SHP77 (cell line): ENCODE data around the gene MSRB1.
"Not testable (repeated sequence)": the region's sequence is repeated elsewhere in the genome, so short reads cannot be mapped to it uniquely, and the experiment has no call there.

Source experiments
- DNase-seq, 2 experiments: peaks; one replicate each; lab custom pipeline; 2025; lab: John Stamatoyannopoulos, UW

The MSRB1 gene

DNA sequence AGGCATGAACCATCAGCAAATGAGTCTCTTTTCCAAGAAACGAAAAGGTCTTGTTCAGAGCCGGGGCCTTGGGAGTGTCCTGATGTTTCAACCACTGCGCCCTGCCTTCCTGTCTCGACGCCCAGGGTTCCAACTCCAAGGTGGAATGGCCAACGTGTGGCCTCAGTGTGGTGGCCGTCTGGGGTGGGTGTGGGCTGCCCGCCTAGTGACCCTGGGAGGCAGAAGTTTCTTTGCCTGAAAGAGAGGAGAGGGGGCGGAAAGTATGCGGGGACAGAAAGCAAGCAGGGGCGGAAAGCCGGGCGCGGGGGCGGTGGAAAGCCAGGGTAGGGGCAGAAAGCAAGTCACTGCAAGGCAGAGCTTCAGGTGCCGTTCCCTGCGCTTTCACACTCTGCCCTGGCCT, 4.1 kb downstream of the MSRB1 start:
- no peak for DNase-seq

DNA sequence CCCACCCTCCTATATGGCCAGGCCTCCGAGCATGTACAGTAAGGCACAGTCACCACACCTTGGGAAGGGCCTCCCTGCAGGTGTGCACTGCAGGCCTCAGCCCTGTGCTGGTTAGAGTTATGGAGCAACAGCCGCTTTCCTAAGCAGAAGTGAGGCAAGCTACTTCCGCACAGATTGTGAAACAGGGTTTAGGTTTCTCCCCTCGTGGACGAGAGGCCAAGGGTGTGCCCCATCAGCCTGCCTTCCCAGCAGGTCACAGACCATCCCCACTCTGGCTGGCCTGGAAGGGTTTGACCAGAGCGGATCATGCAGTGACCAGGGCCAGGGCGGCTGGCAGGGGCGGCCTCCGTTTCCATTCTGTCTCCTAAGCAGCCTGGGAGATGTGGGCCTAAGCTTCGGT, 4.7 kb downstream of the MSRB1 start:
- DNase-seq, result no peak

DNA sequence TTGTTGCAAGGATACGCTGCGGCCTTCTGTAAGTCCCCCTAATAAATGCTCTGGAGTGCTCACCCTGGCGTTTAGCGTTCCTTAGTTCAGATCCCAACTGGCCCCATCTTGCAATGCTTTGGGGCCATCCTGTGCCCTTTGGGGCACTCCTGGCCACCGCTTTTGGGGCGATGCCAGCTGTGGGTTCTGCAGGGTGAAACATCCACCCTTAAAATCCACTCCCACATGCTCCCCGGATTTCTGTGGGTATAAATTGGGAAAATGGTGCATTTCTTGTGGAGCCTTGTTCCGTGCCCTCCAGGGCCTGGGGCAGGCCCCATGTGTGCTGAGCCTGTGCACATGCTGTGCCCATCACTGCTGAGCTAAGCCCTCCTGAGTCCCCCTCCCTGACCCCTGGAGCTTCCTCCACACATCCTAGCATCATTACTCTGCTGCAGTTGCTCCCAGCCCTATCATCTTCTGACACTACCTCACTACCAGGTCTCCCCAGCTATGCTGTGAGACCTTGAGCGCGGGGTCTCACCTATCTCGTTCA, 6.0 kb downstream of the MSRB1 start:
- DNase-seq, result no peak

DNA sequence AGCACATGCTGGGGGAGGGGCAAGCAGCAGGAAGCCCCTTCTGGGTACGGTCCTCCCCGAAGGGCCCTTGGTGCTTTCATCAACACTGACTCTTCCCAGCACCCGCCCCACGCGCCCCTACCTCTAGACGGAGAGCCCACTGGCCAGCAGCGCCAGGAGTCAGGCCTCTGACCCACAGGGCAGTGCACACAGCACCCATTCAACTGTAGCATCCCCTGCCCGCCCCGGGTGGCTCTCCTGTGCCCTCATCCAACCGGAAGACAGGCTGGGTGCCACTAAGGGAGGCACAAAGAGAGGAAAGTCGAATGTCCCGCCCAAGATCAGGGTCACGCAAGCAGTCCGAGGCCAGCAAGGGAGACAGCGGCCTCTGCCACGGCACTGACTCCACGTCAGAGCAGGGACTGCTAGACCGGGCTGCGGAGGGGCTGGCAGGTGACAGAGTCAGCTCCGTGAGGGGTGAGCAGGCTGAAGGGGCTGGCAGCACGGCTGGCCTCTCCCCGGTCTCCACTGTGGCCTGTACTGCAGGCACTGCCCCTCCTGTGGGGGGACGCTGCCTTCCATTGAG, 9.8 kb downstream of the MSRB1 start:
- DNase-seq, result no peak

DNA sequence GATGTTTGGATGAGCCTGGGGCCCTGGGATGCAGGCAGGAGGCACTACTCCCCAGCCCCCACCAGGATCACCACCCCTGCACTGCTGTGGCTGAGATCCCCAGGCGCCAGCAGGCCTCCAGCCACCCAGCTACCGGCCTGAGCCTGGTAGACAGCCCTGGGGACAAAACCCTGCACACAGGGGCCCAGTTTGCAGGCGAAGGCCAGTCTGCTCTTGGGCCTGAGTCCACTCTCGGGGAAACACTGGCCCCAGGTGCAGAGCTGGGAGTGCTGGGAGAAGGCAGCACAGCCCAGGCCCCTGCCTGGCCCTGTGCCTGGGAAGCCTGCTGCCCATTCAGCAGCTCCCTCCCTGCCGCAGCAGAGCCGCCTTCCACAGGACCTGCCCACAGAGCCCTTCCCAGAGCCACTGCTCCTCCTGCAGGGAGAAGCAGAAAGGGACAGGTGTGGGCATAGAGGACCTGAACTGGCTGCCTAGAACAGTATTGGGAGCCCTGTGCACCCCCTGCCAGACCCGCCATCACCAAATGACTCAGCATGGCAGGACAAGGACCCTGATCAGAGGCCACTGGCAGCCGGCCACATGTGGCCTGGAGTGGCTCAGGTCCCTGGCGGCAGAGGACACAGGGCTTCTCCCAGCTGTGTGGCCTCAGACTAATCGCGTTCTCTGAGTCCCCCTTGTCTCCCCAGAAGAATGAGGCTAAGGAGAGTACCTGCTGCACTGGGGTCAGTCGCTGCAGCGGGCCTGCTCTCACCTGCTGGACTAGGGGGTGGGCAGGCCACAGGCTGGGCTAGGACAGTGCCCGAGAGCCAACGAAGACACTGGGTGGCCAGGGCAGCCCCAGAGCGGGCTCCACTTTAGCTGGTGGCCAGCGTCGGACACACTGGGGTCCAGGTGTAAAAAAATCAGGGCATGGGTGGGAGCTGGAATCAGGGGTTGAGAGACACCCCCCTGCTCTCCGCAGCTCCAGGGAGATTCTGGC, 10.7 kb downstream of the MSRB1 start:
- peak; percentile 60 to 74 for DNase-seq

DNA sequence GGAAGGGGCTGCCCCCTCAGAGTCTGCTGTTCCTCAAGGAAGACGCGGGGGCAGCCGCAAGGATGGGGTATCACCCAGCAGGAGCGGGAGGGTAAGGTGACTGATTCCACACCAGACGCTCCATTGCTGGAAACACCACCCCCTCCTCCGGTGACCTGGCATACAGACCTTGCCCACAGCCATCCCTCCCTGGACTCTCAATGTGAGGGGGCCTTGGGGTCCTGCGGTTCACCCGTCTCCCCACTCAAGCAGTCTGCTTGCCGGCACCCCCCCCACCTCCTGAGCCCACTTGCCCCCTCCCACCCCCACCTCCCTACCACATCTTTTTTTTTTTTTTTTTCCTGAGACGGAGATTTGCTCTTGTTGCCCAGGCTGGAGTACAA, 12.7 kb downstream of the MSRB1 start:
- DNase-seq, result no peak

DNA sequence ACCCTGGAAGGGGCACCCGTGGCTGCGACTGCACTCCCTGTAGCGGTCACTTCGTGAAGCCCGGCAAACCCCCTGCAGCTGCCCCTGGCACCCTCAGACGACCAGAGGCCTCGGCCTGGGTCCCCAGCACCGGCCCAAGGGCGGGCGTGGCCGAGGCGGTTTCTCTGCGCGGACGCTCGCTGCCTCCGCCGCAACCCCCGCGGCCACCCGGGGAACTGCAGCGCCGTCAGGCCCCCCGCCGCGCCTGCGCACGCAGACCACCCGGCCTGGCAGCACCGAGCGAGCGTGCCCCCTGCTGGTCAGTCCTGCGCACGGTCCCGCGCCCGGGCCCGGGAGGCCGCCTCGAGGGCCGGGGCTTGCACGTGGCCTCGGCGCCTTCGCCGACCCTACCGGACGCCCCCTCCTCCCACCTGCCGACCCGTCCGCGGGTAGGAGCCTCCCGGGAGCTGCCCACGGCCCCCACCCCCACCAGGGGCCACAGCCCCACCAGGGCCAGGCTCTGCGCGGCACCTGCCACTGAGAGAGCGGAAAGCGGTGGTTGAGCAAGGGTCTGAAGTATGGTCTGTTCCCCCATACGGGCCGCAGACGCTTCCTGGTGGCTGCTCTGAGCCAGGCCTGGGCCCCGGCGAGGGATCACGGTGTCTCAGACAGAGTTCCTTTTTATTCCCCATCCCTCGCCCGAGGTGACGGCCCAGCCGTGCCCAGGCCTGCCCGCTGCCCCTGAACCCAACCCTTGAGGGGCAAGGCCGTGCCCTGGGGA, 13.2 kb downstream of the MSRB1 start:
- peak; percentile 67 to 70 for DNase-seq

DNA sequence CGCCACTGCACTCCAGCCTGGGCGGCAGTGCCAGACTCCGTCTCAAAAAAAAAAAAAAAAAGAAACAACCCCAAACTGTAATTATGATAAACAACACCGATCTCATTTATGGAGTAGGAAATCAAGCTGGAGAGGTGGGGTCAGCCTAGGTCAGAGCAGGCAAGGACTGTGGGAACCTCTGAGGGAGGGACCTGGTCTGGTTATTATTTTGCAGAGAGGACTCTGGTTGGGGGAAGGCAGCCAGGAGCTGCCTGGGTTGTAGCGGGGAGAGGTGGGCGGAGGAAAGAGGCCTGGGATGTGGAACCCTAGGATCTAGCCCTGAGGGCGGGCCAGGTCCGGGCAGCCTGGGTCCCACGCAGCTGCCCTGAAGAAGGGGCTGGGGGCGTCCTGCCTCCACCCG, 13.9 kb downstream of the MSRB1 start:
- DNase-seq, result peak in 1 of 2 experiments; percentile 35

DNA sequence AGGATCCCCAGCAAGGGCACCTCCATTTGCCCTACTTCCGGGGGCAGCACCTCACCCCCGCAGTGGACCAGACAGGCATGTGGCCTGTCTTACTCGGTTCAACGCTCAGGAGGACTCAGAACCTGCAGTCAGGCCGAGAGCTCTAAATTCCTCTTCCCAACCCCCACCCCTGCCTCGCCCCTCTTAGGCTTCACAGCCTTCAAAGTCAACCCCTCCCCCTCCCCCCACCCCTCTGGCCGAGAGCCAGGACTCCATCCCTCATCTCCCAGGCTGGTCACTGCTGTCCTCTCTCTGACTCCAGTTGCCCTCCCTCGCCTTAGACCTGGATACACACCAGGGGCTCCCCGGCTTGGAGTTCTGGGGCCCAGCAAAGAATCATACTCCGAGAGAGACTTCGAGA, 16.7 kb downstream of the MSRB1 start:
- DNase-seq, result no peak

DNA sequence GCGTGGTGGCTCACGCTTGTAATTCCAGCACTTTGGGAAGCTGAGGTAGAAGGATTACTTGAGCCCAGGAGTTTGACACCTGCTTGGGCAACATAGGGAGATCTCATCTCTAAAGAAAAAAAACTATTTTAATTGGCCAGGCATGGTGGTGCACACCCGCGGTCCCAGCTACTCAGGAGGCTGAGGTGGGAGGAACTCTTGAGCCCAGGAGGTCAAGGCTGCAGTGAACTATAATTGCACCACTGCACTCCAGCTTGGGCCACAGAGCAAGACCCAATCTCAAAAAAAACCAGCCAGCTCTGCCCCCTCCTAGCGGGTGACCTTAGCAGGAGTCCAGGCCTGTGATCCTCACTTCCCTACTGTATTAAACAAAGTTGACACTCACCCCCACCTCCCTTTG, 18.9 kb downstream of the MSRB1 start:
- DNase-seq, result no peak

DNA sequence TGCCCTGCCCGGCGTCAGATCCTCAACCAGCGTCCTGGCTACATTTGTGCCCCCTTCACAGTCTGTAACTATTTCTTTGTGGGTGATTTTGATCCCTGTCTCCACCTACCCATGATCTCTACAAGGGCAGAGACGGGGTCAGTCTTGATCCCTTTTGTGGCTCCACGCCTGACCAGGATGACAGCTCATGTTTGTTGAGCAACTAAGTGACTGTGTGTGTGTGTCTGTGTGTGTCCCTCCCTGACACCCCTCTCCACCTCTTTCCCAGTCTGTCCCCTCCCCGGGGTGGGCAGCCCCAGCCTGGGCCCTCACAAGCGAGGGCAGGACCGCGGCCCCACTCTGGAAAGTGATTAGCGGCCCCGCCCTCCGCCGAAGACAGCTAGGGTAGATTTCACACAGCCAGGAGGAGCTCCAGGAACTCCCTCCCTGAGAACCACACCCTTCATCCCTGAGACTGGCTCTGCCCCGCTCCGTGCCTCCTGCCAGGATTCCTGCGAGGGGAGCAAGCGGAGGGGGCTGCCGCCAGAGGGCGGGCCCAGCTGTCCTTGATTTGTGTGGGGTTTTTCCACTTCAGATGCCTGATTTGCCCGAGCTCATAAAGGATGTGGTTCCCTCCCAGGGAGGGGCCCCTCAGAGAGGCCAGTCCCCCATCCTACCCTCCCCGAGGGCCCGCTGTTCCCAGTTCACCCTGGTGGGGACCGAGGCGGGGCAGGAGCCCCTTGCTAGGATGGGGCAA, 19.5 kb downstream of the MSRB1 start:
- DNase-seq, result peak; percentile 54 to 63

DNA sequence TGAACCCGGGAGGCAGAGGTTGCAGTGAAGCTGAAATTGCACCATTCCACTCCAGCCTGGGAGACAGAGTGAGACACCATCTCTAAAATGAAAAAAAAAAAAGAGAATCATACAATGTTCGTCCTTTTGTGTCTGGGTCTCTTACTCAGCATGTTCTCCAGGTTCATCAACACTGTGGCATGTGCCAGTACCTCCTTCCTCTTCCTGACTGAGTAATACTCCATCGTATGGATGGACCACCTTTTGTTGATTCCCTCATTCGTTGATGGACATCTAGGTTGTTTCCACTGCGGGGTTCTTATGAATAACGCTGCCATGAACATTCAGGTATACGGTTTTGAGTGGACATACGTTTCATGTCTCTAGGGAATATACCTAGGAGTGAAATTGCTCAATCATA, 20.6 kb downstream of the MSRB1 start:
- DNase-seq, result no peak

DNA sequence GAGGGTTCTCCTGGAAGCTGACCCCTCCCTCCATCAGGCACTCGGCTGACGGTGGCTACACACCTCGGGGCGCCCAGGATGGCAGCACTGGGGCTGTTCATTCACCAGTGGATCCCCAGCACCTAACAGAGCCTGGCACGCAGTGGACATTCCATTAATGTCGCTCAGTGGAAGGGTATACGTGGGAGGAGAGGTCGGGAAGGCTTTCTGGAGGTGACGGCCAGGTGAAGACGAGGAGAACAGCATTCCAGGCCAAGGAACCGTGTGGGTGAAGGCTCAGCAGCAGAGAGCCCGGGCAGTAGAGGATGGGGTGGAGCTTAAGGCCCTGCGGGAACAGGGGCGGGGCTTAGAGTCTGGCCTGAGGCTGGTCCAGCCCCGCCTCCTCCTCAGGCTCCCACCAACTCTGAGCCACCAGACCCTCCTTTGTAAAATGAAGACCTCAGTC, 22.2 kb downstream of the MSRB1 start:
- peak; percentile 45 to 63 for DNase-seq

DNA sequence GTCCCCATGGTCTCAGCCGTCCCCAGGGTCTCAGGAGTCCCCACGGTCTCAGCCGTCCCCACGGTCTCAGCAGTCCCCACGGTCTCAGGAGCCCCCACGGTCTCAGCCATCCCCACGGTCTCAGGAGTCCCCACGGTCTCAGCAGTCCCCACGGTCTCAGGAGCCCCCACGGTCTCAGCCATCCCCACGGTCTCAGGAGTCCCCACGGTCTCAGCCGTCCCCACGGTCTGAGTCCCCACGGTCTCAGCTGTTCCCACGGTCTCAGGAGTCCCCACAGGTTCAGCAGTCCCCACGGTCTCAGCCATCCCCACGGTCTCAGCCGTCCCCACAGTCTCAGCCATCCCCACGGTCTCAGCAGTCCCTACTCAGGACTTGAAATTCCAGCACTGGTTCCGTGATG, 22.9 kb downstream of the MSRB1 start:
- not testable (repeated sequence) for DNase-seq

DNA sequence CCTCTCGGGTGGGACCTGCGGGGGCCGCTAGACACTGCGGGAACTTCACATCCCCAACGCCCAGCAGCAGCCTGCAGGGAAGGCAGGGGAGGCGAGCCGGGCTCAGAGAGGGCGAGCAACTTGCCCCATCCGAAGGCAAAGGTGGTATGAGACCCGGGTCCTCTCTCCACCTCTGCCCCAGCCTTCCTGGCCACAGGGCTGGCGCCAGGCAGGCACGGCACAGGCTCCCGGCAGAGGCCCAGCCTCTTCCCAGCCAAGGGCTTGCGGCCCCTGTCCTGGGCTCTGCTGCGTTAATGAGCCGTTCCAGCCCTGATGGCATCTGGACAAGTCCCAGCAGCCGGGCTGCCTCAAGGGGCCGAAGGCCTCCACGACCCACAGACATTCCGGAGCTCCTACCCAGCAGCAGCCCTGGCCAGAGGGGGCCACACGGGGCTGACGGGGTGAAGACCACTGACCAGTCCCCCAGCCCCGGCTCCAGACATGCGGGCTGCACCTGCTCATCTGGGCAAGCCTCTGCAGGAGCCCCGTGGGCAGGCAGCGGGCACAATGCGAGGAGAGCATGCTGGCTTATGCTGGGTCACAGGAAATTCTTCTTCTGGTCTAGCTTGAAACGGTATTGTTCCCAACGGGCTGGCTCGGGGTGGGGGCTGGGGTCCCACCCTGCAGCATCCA, 23.5 kb downstream of the MSRB1 start:
- DNase-seq, result peak in 1 of 2 experiments; percentile 21

DNA sequence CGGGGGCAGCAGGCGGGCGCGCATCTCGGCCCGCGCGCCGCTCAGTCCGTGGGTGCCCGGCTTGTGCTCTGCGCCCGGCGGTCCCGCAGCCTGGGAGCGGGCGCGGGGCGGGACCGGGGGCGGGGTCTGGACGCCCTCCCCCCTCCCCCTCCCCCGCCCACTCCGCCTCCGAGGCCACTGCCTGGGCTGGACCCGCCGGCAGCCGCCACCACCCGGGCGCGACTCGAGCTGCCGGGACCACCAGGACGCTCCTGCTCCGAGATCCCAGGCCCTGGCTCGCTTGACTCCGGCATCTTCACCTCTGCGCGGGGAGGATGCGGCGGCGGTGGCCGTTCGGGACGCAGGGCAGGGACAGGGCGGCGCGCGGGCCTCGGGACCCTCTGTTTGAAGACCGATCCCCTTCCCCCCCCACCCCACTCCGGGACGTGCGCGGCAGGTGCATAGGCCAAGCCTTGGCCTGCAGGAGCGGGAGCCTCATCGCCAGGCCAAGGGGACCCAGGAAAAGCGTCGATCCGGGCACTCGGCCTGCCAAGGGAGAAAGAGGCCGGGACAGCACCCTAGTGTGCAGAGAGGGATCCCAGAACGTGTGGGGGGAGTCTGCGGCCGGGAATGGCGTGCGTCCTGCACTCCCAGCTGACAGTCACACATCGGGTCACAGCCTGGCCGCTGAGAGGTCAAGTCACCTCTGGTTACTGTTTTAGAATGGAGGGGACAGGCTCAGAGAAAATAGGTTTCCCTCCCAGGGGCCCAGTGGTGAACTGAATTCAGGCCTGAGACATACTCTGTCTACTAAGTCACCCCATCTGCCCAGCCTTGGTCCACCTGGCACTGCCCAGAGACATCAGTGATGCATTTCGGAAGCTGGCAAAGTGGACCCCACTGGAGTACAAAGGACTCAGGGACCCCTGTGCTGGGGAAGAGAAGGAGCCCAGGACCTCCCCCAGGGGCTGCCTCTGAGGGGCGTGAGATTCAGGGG, 24.4 kb downstream of the MSRB1 start, which contains the start of gene HS3ST6:
Gene HS3ST6, minus strand, starts transcription at position 65 of the 976 bp plus-strand sequence. CDS start 92 bp downstream, outside the sequence.
- DNase-seq, result no peak

DNA sequence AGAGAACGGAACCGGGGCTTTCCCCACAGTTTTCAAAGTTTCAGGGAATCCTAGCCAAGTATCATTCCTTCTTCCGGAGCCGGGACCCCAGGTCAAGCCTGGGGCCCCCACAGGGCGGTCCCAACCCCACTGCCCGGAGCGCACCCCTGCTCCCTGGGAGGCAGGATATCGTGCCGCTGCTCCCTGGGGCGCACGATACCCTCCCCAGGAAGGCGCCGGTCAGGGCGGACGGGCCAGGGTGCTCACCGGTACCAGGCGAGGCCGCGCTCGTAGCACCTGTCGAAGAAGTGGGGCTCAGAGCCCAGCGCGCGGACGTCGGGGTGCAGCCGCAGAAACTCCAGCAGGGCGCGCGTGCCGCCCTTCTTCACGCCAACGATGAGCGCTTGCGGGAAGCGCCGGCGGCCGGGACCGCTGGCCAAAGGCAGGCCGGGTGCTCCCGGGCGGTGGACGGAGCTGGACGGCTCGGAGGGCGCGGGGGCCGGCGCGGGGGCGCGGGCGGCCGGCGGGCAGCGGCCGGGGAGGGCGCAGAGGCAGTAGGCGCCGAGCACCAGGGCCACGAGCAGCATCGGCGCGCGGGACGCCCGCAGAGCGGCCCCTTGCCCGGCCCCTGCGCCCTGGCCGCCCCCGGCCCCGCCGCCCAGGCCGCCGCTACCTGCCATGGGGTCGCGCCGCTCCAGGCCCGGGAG, 25.2 kb downstream of the MSRB1 start:
- no peak for DNase-seq

DNA sequence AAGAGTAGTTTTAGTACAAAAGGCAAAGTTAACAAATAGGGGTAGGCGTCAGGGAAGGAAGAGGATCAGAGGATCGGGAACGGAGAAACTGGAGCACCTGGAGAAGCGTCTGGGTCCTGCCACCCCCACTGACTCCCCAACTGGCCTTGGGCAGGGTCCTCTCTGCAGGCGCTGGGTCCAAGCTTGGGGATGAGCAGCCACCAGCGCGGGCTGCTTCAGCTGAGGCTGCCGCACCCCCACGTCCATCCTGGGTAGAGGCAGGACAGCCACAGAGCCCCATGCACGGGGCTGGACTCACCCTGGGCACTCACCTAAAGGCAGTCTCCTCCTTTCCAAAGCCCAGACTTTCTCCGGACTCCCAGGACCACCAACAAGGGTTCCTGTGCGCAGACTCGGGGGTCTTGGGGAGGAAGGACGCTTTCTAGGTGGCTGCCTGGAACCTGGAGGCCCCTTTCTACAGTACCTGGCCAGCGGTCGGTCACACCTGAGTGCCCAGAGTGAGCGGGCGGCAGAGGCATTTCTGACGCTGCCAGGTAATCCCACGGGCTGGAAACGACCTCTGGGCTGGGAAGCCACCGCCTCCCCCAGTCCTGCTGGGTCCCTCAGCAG, 25.8 kb downstream of the MSRB1 start:
- no peak for DNase-seq

DNA sequence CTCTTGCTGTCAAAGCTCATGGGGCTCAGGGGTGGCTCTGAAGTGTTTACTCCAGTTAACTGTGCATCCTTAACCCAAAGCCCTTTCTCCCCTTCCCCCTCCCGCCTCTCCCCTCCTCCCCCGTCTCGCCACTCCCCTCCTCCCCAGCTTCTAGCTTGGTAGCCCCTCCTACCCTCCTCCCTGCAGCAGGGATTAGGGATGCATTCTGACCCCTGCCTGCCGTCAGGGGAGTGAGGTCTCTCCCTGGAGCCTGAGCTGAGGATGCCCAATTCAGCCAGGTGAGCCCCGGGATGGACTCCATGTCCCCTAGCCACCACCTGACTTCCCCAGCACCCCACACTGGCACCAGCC, 26.4 kb downstream of the MSRB1 start:
- no peak for DNase-seq
